H1 (cell line): Measurements from ENCODE around the gene CD44. TPM values are rescaled to one million over a fixed set of nuclear protein-coding genes. Genes with fewer than 3 reads are reported as not detected.
A peak's percentile ranks its signal among the peaks of the same experiment; 100 is the strongest.

ENCODE experiments used
- CTCF ChIA-PET: fragments of 300-600 bp; sonication (Branson Sonifier 250); formaldehyde crosslinking; loops from one replicate; lab custom pipeline; 2021; ENCODE audit not compliant: partially characterized antibody; lab: Charles Lee
- POLR2A ChIA-PET: fragments of 300-600 bp; sonication (Branson Sonifier 250); formaldehyde crosslinking; loops from one replicate; lab custom pipeline; 2021; ENCODE audit warnings: inconsistent platforms; ENCODE audit not compliant: partially characterized antibody; lab: Charles Lee
- DNase-seq, 2 experiments: peaks; one replicate each; pipeline versions ENCODE4 v3.0.0 to v3.0.0-alpha.2; 2010 to 2022; ENCODE audit warnings: low spot score in 2 of 2, low read depth in 1 of 2, mixed read lengths in 1 of 2
- FAIRE-seq: peaks from 2 replicates; lab custom pipeline; 2011; peaks lifted over from hg19 to GRCh38; lab: Jason Lieb, UNC
- H2AFZ ChIP-seq: 2 replicates; pipeline ENCODE4 v1.8.1; 2012; ENCODE audit warnings: low read length, inconsistent platforms
- H2AK5ac ChIP-seq: 2 replicates; pipeline ENCODE4 v1.6.1; 2013; ENCODE audit warnings: low read depth, low read length
- H2BK120ac ChIP-seq: replicated peaks from 2 replicates; pipeline ENCODE3; 2013; ENCODE audit warnings: low read depth, low read length, inconsistent platforms
- H2BK12ac ChIP-seq: 2 replicates; pipeline ENCODE4 v1.6.1; 2013; ENCODE audit warnings: low read depth, low read length
- H2BK15ac ChIP-seq: 2 replicates; pipeline ENCODE4 v1.6.1; 2013; ENCODE audit warnings: low read length
- H2BK20ac ChIP-seq: 2 replicates; pipeline ENCODE4 v1.6.1; 2013; ENCODE audit warnings: low read length
- H2BK5ac ChIP-seq: 2 replicates; pipeline ENCODE4 v1.6.1; 2013; ENCODE audit warnings: low read depth, low read length
- H3K14ac ChIP-seq: 2 replicates; pipeline ENCODE4 v1.6.1; 2013; ENCODE audit warnings: inconsistent platforms; ENCODE audit not compliant: insufficient read length
- H3K18ac ChIP-seq: 2 replicates; pipeline ENCODE4 v1.6.1; 2013; ENCODE audit warnings: low read length; ENCODE audit errors: extremely low read depth
- H3K23ac ChIP-seq: 2 replicates; pipeline ENCODE4 v1.6.1; 2013; ENCODE audit warnings: inconsistent platforms; ENCODE audit not compliant: insufficient read length
- H3K23me2 ChIP-seq: 2 replicates; pipeline ENCODE4 v1.6.1; 2013; ENCODE audit warnings: low read depth, low read length
- H3K27ac ChIP-seq: 2 replicates; pipeline ENCODE4 v1.6.1; 2011; ENCODE audit warnings: low read depth, low read length, inconsistent platforms
- H3K27me3 ChIP-seq, 4 experiments: replicated peaks in 1 of 4; 1 replicate in 1 of 4; 2 replicates in 3 of 4; pipeline versions ENCODE4 v1.6.1 to v1.8.1; 2011 to 2013; ENCODE audit warnings: low read length in 3 of 4, mild to moderate bottlenecking in 3 of 4, inconsistent platforms in 2 of 4, mixed read lengths in 2 of 4, moderate library complexity in 1 of 4; ENCODE audit not compliant: control insufficient read depth in 3 of 4, insufficient read depth in 3 of 4; ENCODE audit errors: extremely low read depth in 1 of 4
- H3K36me3 ChIP-seq, 4 experiments: 2 replicates each; pipeline versions ENCODE4 v1.6.1 to v1.8.1; 2011 to 2013; ENCODE audit warnings: mild to moderate bottlenecking in 4 of 4, low read length in 3 of 4, moderate library complexity in 2 of 4, control low read depth in 1 of 4, inconsistent platforms in 1 of 4; ENCODE audit not compliant: insufficient read depth in 4 of 4, control insufficient read depth in 2 of 4
- H3K4ac ChIP-seq: replicated peaks from 2 replicates; pipeline ENCODE3; 2013; ENCODE audit warnings: low read length, low read depth, mixed read lengths, inconsistent platforms; ENCODE audit not compliant: insufficient read length
- H3K4me1 ChIP-seq, 4 experiments: replicated peaks in 1 of 4; 1 replicate in 1 of 4; 2 replicates in 3 of 4; pipeline versions ENCODE4 v1.6.1 to v1.8.1; 2011 to 2013; ENCODE audit warnings: low read length in 3 of 4, inconsistent platforms in 2 of 4, mixed read lengths in 1 of 4; ENCODE audit not compliant: insufficient read depth in 4 of 4, control insufficient read depth in 3 of 4
- H3K4me2 ChIP-seq, 2 experiments: 2 replicates each; pipeline versions ENCODE4 v1.6.1 to v1.8.1; 2011 to 2013; ENCODE audit warnings: low read depth in 2 of 2, low read length in 2 of 2, control low read depth in 1 of 2, inconsistent platforms in 1 of 2, mild to moderate bottlenecking in 1 of 2; ENCODE audit not compliant: insufficient read depth in 1 of 2
- H3K4me3 ChIP-seq, 4 experiments: fragments of 200-600, 300-600 bp in 1 of 4; sonication (generic), shearing (Covaris generic), sonication (Bioruptor Twin) in 1 of 4; 2 replicates each; pipeline versions ENCODE4 v1.5.1 to v1.8.1; 2011 to 2016; ENCODE audit warnings: low read length in 4 of 4, low read depth in 3 of 4, control low read depth in 2 of 4, inconsistent platforms in 2 of 4, mild to moderate bottlenecking in 2 of 4, mixed read lengths in 1 of 4, moderate library complexity in 1 of 4; ENCODE audit not compliant: insufficient read depth in 2 of 4; ENCODE audit errors: extremely low read depth in 1 of 4
- H3K56ac ChIP-seq: replicated peaks from 2 replicates; pipeline ENCODE3; 2013; ENCODE audit warnings: low read depth, mild to moderate bottlenecking, mixed read lengths, low read length, inconsistent platforms; ENCODE audit not compliant: insufficient read length
- H3K79me1 ChIP-seq: 2 replicates; pipeline ENCODE4 v1.6.1; 2013; ENCODE audit warnings: low read depth, low read length, control low read depth
- H3K79me2 ChIP-seq, 2 experiments: 2 replicates each; pipeline versions ENCODE4 v1.6.1 to v1.8.1; 2012 to 2013; ENCODE audit warnings: low read length in 2 of 2, mild to moderate bottlenecking in 2 of 2, inconsistent platforms in 1 of 2; ENCODE audit not compliant: insufficient read depth in 2 of 2, control insufficient read depth in 1 of 2
- H3K9ac ChIP-seq, 4 experiments: replicated peaks in 1 of 4; 1 replicate in 1 of 4; 2 replicates in 3 of 4; pipeline versions ENCODE4 v1.6.1 to v1.8.1; 2011 to 2013; ENCODE audit warnings: low read depth in 3 of 4, low read length in 3 of 4, control low read depth in 2 of 4, mild to moderate bottlenecking in 2 of 4, moderate library complexity in 2 of 4, inconsistent platforms in 1 of 4; ENCODE audit errors: extremely low read depth in 1 of 4
- H3K9me3 ChIP-seq, 2 experiments: 2 replicates each; pipeline versions ENCODE4 v1.6.1 to v1.8.1; 2012 to 2013; ENCODE audit warnings: mild to moderate bottlenecking in 2 of 2, moderate library complexity in 2 of 2, control low read depth in 1 of 2, inconsistent platforms in 1 of 2, low read depth in 1 of 2, low read length in 1 of 2, mixed read lengths in 1 of 2; ENCODE audit not compliant: insufficient read depth in 2 of 2
- H4K20me1 ChIP-seq, 2 experiments: replicated peaks in 1 of 2; 2 replicates each; pipeline versions ENCODE3 to v1.8.1; 2011 to 2013; ENCODE audit warnings: inconsistent platforms in 2 of 2, low read length in 2 of 2, mild to moderate bottlenecking in 1 of 2; ENCODE audit not compliant: insufficient read depth in 2 of 2, control insufficient read depth in 1 of 2
- H4K5ac ChIP-seq: 2 replicates; pipeline ENCODE4 v1.6.1; 2013; ENCODE audit warnings: low read length, low read depth, mixed read lengths, inconsistent platforms; ENCODE audit not compliant: insufficient read length
- H4K8ac ChIP-seq: 2 replicates; pipeline ENCODE4 v1.8.0; 2013; ENCODE audit warnings: mild to moderate bottlenecking, moderate library complexity, low read length, inconsistent platforms; ENCODE audit not compliant: insufficient read depth; ENCODE audit errors: extremely low read depth
- H4K91ac ChIP-seq: replicated peaks from 2 replicates; pipeline ENCODE3; 2013; ENCODE audit warnings: low read length, mixed read lengths, inconsistent platforms; ENCODE audit not compliant: insufficient read length
- ASH2L ChIP-seq: fragments of 200-600, 300-600 bp; sonication (generic); IDR thresholded peaks from one replicate; pipeline ENCODE4 v1.7.1; 2017; ENCODE audit warnings: low read length
- CBX5 ChIP-seq: fragments of 300-800, 300-1000 bp; sonication (generic); IDR thresholded peaks from 2 replicates; pipeline ENCODE4 v1.7.1; 2016; ENCODE audit warnings: antibody characterized with exemption, low read length, low read depth
- CEBPB ChIP-seq: IDR thresholded peaks from 2 replicates; pipeline ENCODE4 v1.6.1; 2012; ENCODE audit warnings: low read depth, low read length
- CHD1 ChIP-seq: IDR thresholded peaks from 2 replicates; pipeline ENCODE4 v1.6.1; 2012; ENCODE audit warnings: low read depth, low read length, improper control_type of control experiment
- EZH2 ChIP-seq: fragments of 200-600 bp; sonication (generic); IDR thresholded peaks from 2 replicates; pipeline ENCODE4 v1.7.1; 2012; ENCODE audit warnings: low read depth, mild to moderate bottlenecking, moderate library complexity, low read length, inconsistent platforms; ENCODE audit not compliant: severe bottlenecking
- KDM4A ChIP-seq: IDR thresholded peaks from one replicate; pipeline ENCODE4 v1.7.1; 2012; ENCODE audit warnings: low read depth, mild to moderate bottlenecking, moderate library complexity, low read length, inconsistent platforms; ENCODE audit not compliant: severe bottlenecking
- PHF8 ChIP-seq: fragments of 200-600 bp; sonication (generic); conservative IDR thresholded peaks from 2 replicates; pipeline ENCODE4 v1.7.1; 2012; ENCODE audit warnings: low read depth, mild to moderate bottlenecking, inconsistent platforms, low read length, moderate library complexity
- POLR2A ChIP-seq, 2 experiments: IDR thresholded peaks; 1 replicate in 1 of 2; 2 replicates in 1 of 2; pipeline ENCODE4 v1.6.1; 2011; ENCODE audit warnings: low read depth in 2 of 2, low read length in 2 of 2, mild to moderate bottlenecking in 2 of 2; ENCODE audit errors: control extremely low read depth in 1 of 2
- RBBP5 ChIP-seq: IDR thresholded peaks from 2 replicates; pipeline ENCODE4 v1.7.1; 2012; ENCODE audit warnings: low read depth, mild to moderate bottlenecking, inconsistent platforms, low read length, moderate library complexity, borderline replicate concordance
- WGBS, 2 experiments: shearing (Covaris generic) in 1 of 2; methylation state at CpG; one replicate each; pipeline versions ENCODE4 v1.1.6 to v1.1.7; 2013 to 2015; ENCODE audit warnings: low lambda C conversion rate in 2 of 2, mixed read lengths in 2 of 2, inconsistent platforms in 1 of 2, low coverage in 1 of 2, missing lambda C conversion rate in 1 of 2; ENCODE audit not compliant: insufficient replicate concordance in 2 of 2, insufficient coverage in 1 of 2, insufficient read length in 1 of 2; ENCODE audit errors: extremely low coverage in 1 of 2, missing lambda C conversion rate in 1 of 2; 5-methylcytosine and 5-hydroxymethylcytosine counted together
- long read RNA-seq, 2 experiments: library from RNA in 1 of 2; library from capped mRNA in 1 of 2; stranded (forward); transcript quantifications; one replicate each; pipeline ENCODE4 v2.0.0, GENCODE V29; 2021; ENCODE audit warnings: inconsistent platforms in 1 of 2
- polyA minus RNA-seq, 3 experiments: library from RNA; depleted of rRNA, polyadenylated mRNA; stranded (reverse); fragments of >200 nt; gene quantifications; 1 replicate in 2 of 3; 2 replicates in 1 of 3; pipeline ENCODE4 v1.2.3, GENCODE V29; 2011
- polyA plus RNA-seq, 7 experiments: library from polyadenylated mRNA; depleted of rRNA in 3 of 7; stranded (reverse) in 5 of 7; unstranded in 2 of 7; fragments of >200 nt in 5 of 7; fragments of 200-250 nt in 2 of 7; gene quantifications; 1 replicate in 5 of 7; 2 replicates in 1 of 7; 4 replicates in 1 of 7; pipeline versions ENCODE4 v1.2.1 to v1.2.3, GENCODE V29; 2011 to 2013; ENCODE audit warnings: missing spikeins in 2 of 7, mixed read lengths in 2 of 7
- total RNA-seq: library from RNA; stranded (reverse); fragmentation: NEBNext Ultra II Directional; extraction: Animal tissue kit (Norgen Biotek cat#: 25700); gene quantifications from 2 replicates; pipeline ENCODE4 v1.2.1, GENCODE V29; 2021

Gene CD44
- total RNA-seq, result 11.8 and 13.4 TPM in 2 replicates
- polyA plus RNA-seq (2011; rRNA removed), result 9.9 and 13.7 TPM in 2 replicates
- 8.9 TPM for polyA plus RNA-seq (2011; cell fraction: cytosol; rRNA removed)
- 13.7 TPM for polyA plus RNA-seq (2011; cell fraction: nucleus; rRNA removed)
- 10.0 to 13.9 TPM (median 12.5 TPM) in 4 replicates for polyA plus RNA-seq (2012, experiment 1 of 2)
- polyA plus RNA-seq (2012, experiment 2 of 2), result 4.9 TPM
- 18.4 TPM for polyA plus RNA-seq (2013, experiment 1 of 2)
- polyA plus RNA-seq (2013, experiment 2 of 2), result 22.9 TPM
- polyA minus RNA-seq (2011; rRNA and poly(A)+ RNA removed), result 18.6 and 28.2 TPM in 2 replicates
- polyA minus RNA-seq (2011; cell fraction: cytosol; rRNA and poly(A)+ RNA removed), result 9.8 TPM
- polyA minus RNA-seq (2011; cell fraction: nucleus; rRNA and poly(A)+ RNA removed), result 25.2 TPM
- long read RNA-seq, experiment 1, partial matches to known transcripts, result 3 of 7 reads
- long read RNA-seq, experiment 1, other reads (novel, unspliced or antisense), result 3 of 7 reads
- long read RNA-seq, experiment 2, full-length matches to known transcripts, result 11 of 15 reads
- long read RNA-seq, experiment 2, partial matches to known transcripts, result 2 of 15 reads
- long read RNA-seq, experiment 2, other reads (novel, unspliced or antisense), result 2 of 15 reads

DNA sequence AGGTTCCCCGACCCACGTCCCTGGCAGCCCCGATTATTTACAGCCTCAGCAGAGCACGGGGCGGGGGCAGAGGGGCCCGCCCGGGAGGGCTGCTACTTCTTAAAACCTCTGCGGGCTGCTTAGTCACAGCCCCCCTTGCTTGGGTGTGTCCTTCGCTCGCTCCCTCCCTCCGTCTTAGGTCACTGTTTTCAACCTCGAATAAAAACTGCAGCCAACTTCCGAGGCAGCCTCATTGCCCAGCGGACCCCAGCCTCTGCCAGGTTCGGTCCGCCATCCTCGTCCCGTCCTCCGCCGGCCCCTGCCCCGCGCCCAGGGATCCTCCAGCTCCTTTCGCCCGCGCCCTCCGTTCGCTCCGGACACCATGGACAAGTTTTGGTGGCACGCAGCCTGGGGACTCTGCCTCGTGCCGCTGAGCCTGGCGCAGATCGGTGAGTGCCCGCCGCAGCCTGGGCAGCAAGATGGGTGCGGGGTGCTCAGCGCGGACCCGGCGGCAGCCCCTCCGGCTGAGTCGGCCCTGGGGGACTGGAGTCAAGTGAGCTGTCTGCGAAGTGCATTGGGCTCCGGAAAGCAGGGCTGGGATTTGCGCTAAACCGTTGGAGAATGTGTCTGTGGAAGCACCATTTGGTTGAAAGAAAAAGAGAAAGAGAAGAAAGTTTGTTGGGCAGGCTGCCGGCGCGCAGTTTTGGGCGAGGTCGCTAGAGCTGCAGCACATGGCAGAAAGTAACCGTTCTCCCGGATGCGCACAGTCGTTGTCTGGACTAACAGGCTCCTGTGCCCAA, at the start of gene CD44:
TSS of gene CD44 (plus strand) at position 229 of the 779 bp plus-strand sequence. CDS start at position 362, 133 bp downstream.
- Histone ChIP-seq H2BK5ac (peak within 1 kb of the TSS; percentile 66; the same call in 1 of the 2 replicates), H3K4me2 (peak within 1 kb of the TSS; percentile 91 to 97), H3K4ac (peak within 1 kb of the TSS; percentile 72), H2BK15ac (peak within 1 kb of the TSS; percentile 53; the same call in 1 of the 2 replicates), H3K9ac (peak within 1 kb of the TSS; percentile 35 to 69 (median 55); a peak in 6 of 7 replicates), H4K91ac (peak within 1 kb of the TSS; percentile 96), H4K8ac (peak within 1 kb of the TSS; percentile 84), H3K56ac (peak within 1 kb of the TSS; percentile 13), H2AK5ac (no peak within 1 kb of the TSS), H3K18ac (peak within 1 kb of the TSS; percentile 96), H3K4me3 (peak within 1 kb of the TSS; percentile 50 to 71 (median 57)), H3K79me1 (no peaks in the 10 kb centered on the region), H2BK20ac (peak within 1 kb of the TSS; percentile 61), H4K20me1 (no peaks in the 10 kb centered on the region), H3K27me3 (peaks cover 21 to 35% (median 31%) of the 10 kb centered on the region in 4 experiments), H3K14ac (no peak within 1 kb of the TSS), H3K23ac (no peak within 1 kb of the TSS), H3K27ac (no peak within 1 kb of the TSS), H3K79me2 (no peaks in the 10 kb centered on the region), H2AFZ (peak within 1 kb of the TSS; percentile 69), H3K36me3 (no peaks in the 10 kb centered on the region), H3K4me1 (peaks cover 0 to 8% (median 3%) of the 10 kb centered on the region in 4 experiments; a peak in 5 of 7 replicates), H3K23me2 (peaks cover 14% of the 10 kb centered on the region), H2BK120ac (peak within 1 kb of the TSS; percentile 65), H2BK12ac (peak within 1 kb of the TSS; percentile 98), H4K5ac (peak within 1 kb of the TSS; percentile 15), H3K9me3 (no peaks in the 10 kb centered on the region)
- CTCF ChIA-PET, result interaction anchor here (0.9 to 1.8 kb wide), 7 partner anchors 15 to 1245 kb away, joined by 3 to 5 read pairs (median 3); no protein-coding TSS in a partner anchor
- POLR2A ChIA-PET, result interaction anchor here (0.7 to 2.3 kb wide), 6 partner anchors 10 to 99 kb away, joined by 3 to 10 read pairs (median 3); no protein-coding TSS in a partner anchor
- WGBS, 2 experiments, result 3% methylated on average over 30 of the region's 55 CpGs; no CpG with 5 or more reads in 1 of the 2 experiments
- DNase-seq, result peak in 1 of 2 experiments; percentile 73
- FAIRE-seq, result no peak
- TF ChIP-seq EZH2 (peak; percentile 93), CHD1 (no peak), CBX5 (no peak), PHF8 (peak; percentile 59), POLR2A (IDR thresholded peaks at IDR 0.05; ENCODE audit: control extremely low read depth in 1 of 2, low read depth in 2 of 2, low read length in 2 of 2) (no peak), RBBP5 (no peak), CEBPB (no peak), KDM4A (peak; percentile 86), ASH2L (peak; percentile 78)
